K562 (cell line): Measurements from ENCODE around the gene SEPTIN1. TPM values are rescaled to one million over a fixed set of nuclear protein-coding genes. Genes with fewer than 3 reads are reported as not detected.

Experiments
- ATF7 ChIP-seq: fragments of 450-650 bp; IDR thresholded peaks from 2 replicates; pipeline ENCODE4 v1.7.1; 2014; ENCODE audit warnings: mild to moderate bottlenecking, moderate library complexity
- CBX1 ChIP-seq: sonication (generic); IDR thresholded peaks from 2 replicates; pipeline ENCODE4 v1.6.1; 2016; ENCODE audit warnings: antibody characterized with exemption, low read depth, mild to moderate bottlenecking
- CEBPB ChIP-seq: fragments of 450-650 bp; IDR thresholded peaks from 2 replicates; pipeline ENCODE4 v1.6.1; 2016; ENCODE audit warnings: missing genetic modification characterization, missing compliant biosample characterization
- CLOCK ChIP-seq: fragments of 250-450 bp; sonication (Bioruptor Pico); IDR thresholded peaks from 2 replicates; pipeline ENCODE4 v1.4.0; 2020; ENCODE audit warnings: mild to moderate bottlenecking, moderate library complexity, borderline replicate concordance
- ELF4 ChIP-seq: fragments of 450-650 bp; formaldehyde crosslinking; IDR thresholded peaks from 2 replicates; pipeline ENCODE4 v1.4.0; 2022; ENCODE audit warnings: missing genetic modification characterization
- ETV5 ChIP-seq: sonication (generic); formaldehyde crosslinking; IDR thresholded peaks from 2 replicates; pipeline ENCODE4 v1.4.0; 2020; ENCODE audit warnings: low read depth, mild to moderate bottlenecking, missing genetic modification reagents
- HCFC1 ChIP-seq: IDR thresholded peaks from 2 replicates; pipeline ENCODE4 v1.6.1; 2012; ENCODE audit warnings: low read depth, low read length, improper control_type of control experiment
- KLF6 ChIP-seq: fragments of 250-450 bp; sonication (Bioruptor Pico); IDR thresholded peaks from 2 replicates; pipeline ENCODE4 v1.4.0; 2020; ENCODE audit warnings: mild to moderate bottlenecking, moderate library complexity, borderline replicate concordance
- MAZ ChIP-seq, 2 experiments: fragments of 450-650 bp in 1 of 2; sonication (generic) in 1 of 2; formaldehyde crosslinking; IDR thresholded peaks in 1 of 2; conservative IDR thresholded peaks in 1 of 2; 2 replicates each; pipeline versions ENCODE4 v1.4.0 to v1.5.0; 2020; ENCODE audit warnings: mild to moderate bottlenecking in 1 of 2, missing genetic modification reagents in 1 of 2
- MBD2 ChIP-seq: sonication (generic); IDR thresholded peaks from 2 replicates; pipeline ENCODE4 v1.6.1; 2016; ENCODE audit warnings: low read depth, borderline replicate concordance
- PURB ChIP-seq: sonication (generic); formaldehyde crosslinking; IDR thresholded peaks from 2 replicates; pipeline ENCODE4 v1.9.0; 2021; ENCODE audit warnings: low read depth, mild to moderate bottlenecking, missing genetic modification reagents
- RBM25 ChIP-seq: fragments of 200-400 bp; formaldehyde crosslinking; IDR thresholded peaks from 2 replicates; pipeline ENCODE4 v1.6.1; 2018; ENCODE audit warnings: low read length, low read depth, moderate library complexity; ENCODE audit not compliant: severe bottlenecking
- SRF ChIP-seq, 2 experiments: fragments of 250-450, 450-650 bp in 1 of 2; sonication (Bioruptor Pico) in 1 of 2; sonication (generic) in 1 of 2; formaldehyde crosslinking; IDR thresholded peaks; 2 replicates each; pipeline versions ENCODE4 v1.5.0 to v1.5.1; 2020 to 2022; ENCODE audit warnings: mild to moderate bottlenecking in 1 of 2, missing genetic modification reagents in 1 of 2
- TFE3 ChIP-seq: fragments of 450-650 bp; formaldehyde crosslinking; IDR thresholded peaks from 2 replicates; pipeline ENCODE4 v1.4.0; 2020; ENCODE audit warnings: mild to moderate bottlenecking, mixed read lengths
- THAP12 ChIP-seq: fragments of 250-450 bp; sonication (Bioruptor Pico); IDR thresholded peaks from 2 replicates; pipeline ENCODE4 v1.9.0; 2021; ENCODE audit warnings: mild to moderate bottlenecking, inconsistent platforms
- ZNF253 ChIP-seq: fragments of 250-450 bp; sonication (Bioruptor Pico); conservative IDR thresholded peaks from 2 replicates; pipeline ENCODE4 v1.6.1; 2021; ENCODE audit warnings: mild to moderate bottlenecking
- ZNF354B ChIP-seq: fragments of 250-450 bp; sonication (Bioruptor Pico); IDR thresholded peaks from 2 replicates; pipeline ENCODE4 v1.4.0; 2020
- ZNF586 ChIP-seq: fragments of 450-650 bp; formaldehyde crosslinking; conservative IDR thresholded peaks from 2 replicates; pipeline ENCODE4 v1.4.0; 2020; ENCODE audit warnings: mild to moderate bottlenecking, moderate library complexity
- polyA plus RNA-seq, 8 experiments: library from polyadenylated mRNA; depleted of rRNA in 4 of 8; stranded (reverse) in 5 of 8; unstranded in 3 of 8; fragments of >200 nt; fragmentation: Nextera tagmentation in 2 of 8; fragmentation: Illumina TruSeq in 1 of 8; extraction: Ambion mirVana in 2 of 8; extraction: Trizol in 1 of 8; gene quantifications; 2 replicates each; pipeline versions ENCODE4 v1.2.1 to v1.2.3, GENCODE V29; 2011 to 2014; ENCODE audit warnings: inconsistent platforms in 1 of 8, missing spikeins in 1 of 8
- total RNA-seq, 7 experiments: library from RNA; depleted of rRNA in 6 of 7; stranded (reverse); fragments of >200 nt in 6 of 7; fragmentation: Illumina TruSeq in 2 of 7; extraction: Trizol in 2 of 7; gene quantifications; 2 replicates each; pipeline versions ENCODE4 v1.2.1 to v1.2.3, GENCODE V29; 2011 to 2021; ENCODE audit warnings: low replicate concordance in 1 of 7

Gene SEPTIN1
- total and polyA plus RNA-seq, 9 of the 15 experiments (the other 6 are each of a cell fraction or from before 2014, with no cell fraction given), result 0.23 to 5.6 (median 1.7) TPM; not detected in 1

DNA sequence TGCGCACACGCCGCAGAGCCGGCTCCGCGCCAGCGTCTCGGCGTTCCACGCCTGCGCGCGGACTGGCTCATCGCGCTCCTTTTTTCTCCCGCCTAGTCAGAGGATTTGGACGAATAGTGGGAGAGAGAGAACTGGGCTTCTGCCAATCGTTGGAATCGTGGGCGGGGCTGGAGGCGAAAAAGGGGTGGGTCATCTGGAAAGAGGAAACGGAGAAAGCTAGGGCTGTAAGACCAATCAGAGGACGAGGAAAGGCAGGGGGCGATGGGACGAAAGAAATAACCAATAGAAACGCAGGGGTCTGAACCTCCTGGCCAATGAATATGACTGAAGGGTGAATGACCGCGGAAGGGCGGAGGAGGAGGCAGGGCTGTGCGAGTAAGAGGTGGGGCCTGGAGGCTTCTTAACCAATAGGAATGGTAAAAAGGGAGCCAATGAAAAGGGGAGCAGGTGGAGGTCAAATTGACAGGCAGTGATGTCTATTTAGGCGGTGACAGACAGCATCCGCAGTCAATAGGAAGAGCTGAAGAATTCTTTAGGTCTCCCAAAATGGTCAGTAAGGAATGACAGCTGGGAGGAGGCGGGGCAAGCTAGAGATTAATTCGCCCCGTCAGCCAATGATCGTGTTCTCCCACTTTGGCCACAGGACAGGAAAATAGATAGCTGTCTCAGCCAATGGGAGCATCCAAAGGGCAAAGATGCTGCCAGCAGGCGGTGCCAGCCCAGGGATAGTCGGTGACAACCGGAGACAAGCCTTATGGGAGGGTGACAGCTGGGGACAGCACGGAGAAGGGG, 11.7 kb downstream of the SEPTIN1 start, which contains the start of gene TBC1D10B (continued):
- TF ChIP-seq THAP12 (CRISPR knock-in tag) (no peak), KLF6 (no peak), TFE3 (CRISPR knock-in tag) (no peak), ELF4 (peak; percentile 74), PURB (CRISPR knock-in tag) (no peak), CBX1 (no peak), HCFC1 (peak; percentile 11; the same call in 1 of the 2 replicates), CEBPB (tag) (no peak), MAZ (CRISPR knock-in tag; conservative IDR thresholded peaks at IDR 0.05 in 1 of 2, IDR thresholded peaks at IDR 0.05 in 1 of 2) (peak; percentile 32 to 62; a peak in 2 of 4 replicates), ZNF354B (no peak), ETV5 (CRISPR knock-in tag) (peak; percentile 82), RBM25 (peak; percentile 69), ATF7 (peak; percentile 90), CLOCK (CRISPR knock-in tag) (no peak), MBD2 (peak; percentile 98), ZNF253 (CRISPR knock-in tag) (no peak), SRF (CRISPR knock-in tag; IDR thresholded peaks at IDR 0.05) (peak; percentile 77 to 95), ZNF586 (CRISPR knock-in tag) (no peak)
